Frontal cortex (tissue), 4 donors: ENCODE results near the gene SH2D3C. TPM values are rescaled to one million over a fixed set of nuclear protein-coding genes. Genes with fewer than 3 reads are reported as not detected.
A peak's percentile ranks its signal among the peaks of the same experiment; 100 is the strongest.

ENCODE experiments used
- DNase-seq, 2 donors: peaks; one replicate each; pipeline ENCODE4 v3.0.0; 2012; ENCODE audit warnings: low spot score in 2 of 2
- FAIRE-seq: peaks from 2 replicates; lab custom pipeline; 2012; peaks lifted over from hg19 to GRCh38; lab: Jason Lieb, UNC
- total RNA-seq: library from RNA; depleted of rRNA; stranded (reverse); fragments of >200 nt; gene quantifications from one replicate; pipeline ENCODE4 v1.2.3, GENCODE V29; 2014
- donor health status: control.
- donor health status: control.
- donor health status: control.

The SH2D3C gene
- total RNA-seq = 6.1 TPM

GRCh38 chr9:127778280-127779135 is at the start of gene SH2D3C:
SH2D3C (minus strand) TSS chr9:127778666; CDS start chr9:127778627, 39 bp downstream.
- DNase-seq (no peak), FAIRE-seq (no peak)

DNA sequence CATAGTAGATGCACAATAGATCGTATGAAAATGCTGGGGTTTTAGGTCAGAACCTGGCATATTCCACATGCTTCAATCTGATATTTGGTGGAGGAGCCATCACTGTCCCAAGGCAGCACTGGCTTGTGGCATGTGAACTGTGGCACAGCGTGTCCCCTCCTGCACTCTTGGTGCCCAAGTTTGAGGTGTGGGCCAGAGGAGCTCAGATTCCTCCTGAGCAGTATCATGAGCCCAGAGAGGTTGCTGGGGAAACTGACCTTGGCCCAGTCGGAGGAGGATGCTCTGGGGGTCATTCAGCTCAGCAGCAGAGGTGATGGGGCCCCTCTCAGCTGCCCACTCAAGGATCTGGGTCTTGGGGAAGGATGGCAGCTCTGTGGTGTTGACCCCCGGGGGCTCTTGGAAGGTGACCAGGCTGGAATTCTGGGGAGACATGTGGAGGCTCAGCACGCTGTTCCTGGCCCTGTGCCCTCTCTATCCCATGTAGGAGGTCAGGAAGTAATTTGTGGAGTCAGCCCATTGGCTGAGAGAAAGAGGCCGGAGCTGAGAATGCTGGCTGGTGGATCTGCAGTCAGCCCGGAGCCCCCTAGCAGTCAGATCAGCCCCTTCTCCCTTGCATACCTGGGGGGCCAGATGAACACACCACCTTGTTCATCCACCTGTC is 47.9 kb upstream of the SH2D3C start:
- no peak for FAIRE-seq
- DNase-seq = no peak

DNA sequence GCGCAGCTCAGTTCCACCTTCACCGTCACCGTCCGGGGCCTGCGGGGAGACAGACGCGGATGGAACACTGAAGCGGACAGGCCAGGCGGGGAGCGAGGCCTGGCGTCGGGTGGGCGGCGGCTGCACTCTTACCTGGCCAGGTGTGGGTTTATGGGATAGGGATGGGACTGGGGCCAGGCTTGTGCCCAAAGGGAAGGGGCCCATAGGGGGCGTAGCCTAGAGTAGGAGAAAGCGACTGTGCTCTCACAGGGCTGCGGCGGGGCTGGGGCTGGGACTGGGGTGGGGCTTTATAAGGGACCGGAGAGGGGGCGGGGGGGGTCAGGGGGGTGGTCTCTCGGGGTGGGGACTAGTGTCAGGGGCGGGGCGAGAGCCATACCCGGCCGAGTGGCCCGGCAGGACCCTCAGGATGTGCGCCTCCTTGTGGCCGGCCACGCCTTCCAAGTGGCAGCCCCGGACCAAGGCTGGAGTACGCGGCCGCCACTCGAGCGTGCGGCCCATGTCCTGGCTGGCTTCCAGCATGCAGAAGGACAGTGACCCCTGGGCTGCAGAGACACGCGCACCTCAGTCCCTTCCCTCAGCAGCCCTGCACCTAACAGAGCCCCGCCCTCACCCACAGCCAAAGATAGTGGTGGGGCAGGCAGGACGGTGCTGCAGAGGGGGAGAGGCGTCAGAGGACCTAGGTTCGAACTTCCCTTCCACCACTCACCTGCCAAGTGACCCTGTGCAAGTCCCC is 47.0 kb upstream of the SH2D3C start:
- DNase-seq (peak in 1 of 2 donors; percentile 51), FAIRE-seq (no peak)

- FAIRE-seq (no peak), DNase-seq (no peak)
These were observed 43.6 kb upstream of the SH2D3C start for GRCh38 chr9:127822108-127822507.

GRCh38 chr9:127818574-127818973 is 40.1 kb upstream of the SH2D3C start:
- no peak for DNase-seq
- FAIRE-seq = no peak

GRCh38 chr9:127817881-127818434 is 39.5 kb upstream of the SH2D3C start:
- FAIRE-seq = no peak
- no peak for DNase-seq

- DNase-seq (no peak), FAIRE-seq (no peak)
These were observed 38.3 kb upstream of the SH2D3C start for GRCh38 chr9:127816728-127817127.

DNA sequence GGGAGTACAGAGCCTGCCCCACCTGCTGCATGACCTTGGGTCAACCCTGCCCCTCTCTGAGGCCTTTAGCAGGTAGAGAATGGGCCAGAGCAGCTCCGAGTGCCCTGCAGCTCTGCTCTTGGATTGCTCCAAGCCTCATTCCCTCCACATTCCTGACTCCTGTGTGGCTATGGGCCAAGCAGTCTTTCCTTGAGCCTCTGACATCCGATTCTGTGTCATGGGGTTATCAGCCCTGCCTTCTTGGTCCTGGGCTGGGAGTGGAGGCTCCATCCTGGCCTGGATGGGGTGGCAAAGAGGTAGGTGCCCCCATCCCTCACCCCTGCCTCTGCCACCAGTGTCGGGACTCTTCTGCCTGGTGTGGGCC is 37.9 kb upstream of the SH2D3C start:
- no peak for DNase-seq
- no peak for FAIRE-seq

DNA sequence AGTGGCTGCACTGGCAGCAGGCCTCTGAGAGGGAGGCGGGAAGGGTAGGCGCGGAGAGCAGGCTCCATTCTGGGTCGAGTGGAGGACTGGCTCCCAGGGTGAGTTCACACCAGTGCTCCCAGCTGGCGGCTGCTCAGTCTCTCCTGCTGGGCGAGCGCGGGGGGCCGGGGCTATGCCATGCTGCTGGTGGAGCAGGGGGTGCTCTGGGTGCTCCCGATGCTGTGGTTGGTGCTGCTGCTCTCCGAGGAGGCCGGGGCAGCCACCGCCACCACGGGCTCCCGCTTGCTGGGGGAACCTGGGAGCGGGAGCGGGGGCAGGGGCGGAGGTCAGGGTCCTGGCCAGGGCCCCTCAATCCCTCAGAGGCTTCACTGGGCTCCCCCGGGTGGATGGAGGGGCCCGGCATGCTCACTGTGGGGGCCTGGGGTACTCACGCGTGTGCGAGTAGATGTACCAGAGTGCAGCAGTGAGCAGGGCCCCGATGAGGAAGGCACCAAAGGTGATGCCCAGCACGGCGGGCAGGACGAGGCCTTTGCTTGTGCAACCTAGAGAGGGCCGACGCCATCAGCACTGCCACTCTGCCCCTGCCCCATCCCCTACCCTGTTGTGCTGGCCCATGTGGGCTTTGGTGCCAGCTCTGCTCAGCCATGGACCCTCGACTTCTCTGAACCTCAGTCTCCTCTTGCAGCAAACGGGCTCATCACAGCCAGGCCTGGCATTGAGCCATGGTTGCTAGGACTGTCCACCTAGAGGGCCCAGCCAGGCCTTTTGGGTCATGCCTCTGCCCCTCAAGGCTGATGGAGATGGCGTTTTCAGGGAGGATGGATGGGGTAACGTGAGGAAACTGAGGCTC is 37.3 kb upstream of the SH2D3C start:
- FAIRE-seq (no peak), DNase-seq (no peak)

DNA sequence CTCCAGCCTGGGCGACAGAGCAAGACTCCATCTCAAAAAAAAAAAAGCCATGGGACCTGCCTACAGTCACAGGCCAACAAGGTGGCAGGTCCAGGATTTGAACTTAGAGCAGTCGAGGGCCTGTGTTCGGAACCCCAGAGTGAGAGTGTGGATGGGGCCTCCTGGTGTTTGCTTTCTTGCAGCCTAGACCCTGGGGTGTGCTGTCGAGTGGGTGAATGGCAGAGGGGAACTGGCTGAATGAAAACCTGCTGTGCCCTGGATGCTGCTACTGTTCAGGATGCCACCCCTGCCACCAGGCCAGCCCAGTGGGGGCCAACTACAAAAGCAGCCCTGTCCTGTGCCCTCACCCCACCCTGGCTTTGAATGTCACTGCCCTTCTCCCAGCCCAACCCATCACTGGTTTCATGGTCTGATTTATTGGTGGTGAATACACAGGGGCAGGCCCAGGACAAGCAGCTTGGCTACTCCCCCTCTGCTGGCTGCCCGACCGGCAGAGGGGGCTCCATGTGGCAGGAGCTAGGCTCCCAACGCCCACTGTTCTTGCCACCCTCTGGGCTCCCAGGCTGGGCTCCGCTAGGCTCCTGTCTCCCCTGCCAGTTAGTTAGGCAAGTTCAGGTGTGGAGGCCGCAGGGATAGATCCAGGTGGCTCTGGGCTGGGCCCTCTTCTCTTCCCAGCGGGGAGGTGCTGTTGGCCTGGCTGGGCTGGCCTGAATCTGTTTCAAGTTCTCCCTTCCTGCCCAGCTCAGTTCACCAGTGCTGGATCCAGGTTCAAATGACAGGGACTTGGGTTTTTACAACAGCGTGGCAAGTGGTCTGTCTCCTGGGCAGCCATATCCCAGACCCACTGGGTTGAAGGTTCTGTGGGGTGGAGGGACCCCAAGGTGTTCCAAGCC is 36.4 kb upstream of the SH2D3C start:
- DNase-seq (no peak), FAIRE-seq (no peak)

DNA sequence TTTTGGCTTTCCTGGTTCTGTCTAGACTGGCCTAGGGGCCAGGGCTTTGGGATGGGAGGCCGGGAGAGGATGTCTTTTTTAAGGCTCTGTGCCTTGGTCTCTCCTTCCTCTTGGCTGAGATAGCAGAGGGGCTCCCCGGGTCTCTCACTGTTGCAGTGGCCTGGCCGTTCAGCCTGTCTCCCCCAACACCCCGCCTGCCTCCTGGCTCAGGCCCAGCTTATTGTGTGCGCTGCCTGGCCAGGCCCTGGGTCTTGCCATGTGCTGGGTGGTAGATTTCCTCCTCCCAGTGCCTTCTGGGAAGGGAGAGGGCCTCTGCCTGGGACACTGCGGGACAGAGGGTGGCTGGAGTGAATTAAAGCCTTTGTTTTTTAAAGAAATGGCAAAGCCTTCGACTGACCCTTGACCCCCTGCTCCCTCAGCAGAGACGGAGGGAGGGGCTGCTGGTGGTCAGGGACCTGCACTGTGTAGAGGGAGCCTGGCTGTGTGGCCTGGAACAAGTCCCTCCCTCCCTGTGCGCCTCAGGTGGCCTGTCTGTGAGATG is 35.3 kb upstream of the SH2D3C start:
- FAIRE-seq (no peak), DNase-seq (no peak)

DNA sequence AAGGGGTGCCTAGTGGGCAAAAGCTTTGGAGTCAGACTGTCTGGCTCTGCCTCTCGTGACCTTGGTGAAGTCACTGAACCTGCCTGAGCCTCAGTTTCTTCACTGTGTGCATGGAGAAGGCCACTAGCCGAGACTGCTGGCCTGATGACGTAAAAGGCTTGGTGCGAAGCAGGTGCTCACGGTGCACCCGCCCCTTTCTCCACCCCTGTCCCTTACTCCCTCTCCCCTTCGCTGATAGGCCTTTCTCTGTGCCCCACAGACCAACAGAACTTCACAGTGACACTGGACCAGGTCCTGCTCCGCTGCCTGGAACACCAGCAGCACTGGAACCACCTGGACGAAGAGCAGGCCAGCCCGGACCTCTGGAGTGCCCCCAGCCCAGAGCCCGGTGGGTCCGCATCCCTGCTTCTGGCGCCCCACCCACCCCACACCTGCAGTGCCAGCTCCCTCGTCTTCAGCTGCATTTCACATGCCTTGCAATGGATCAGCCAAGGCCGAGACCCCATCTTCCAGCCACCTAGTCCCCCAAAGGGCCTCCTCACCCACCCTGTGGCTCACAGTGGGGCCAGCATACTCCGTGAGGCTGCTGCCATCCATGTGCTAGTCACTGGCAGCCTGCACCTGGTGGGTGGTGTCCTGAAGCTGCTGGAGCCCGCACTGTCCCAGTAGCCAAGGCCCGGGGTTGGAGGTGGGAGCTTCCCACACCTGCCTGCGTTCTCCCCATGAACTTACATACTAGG is 34.6 kb upstream of the SH2D3C start:
- FAIRE-seq = no peak

DNA sequence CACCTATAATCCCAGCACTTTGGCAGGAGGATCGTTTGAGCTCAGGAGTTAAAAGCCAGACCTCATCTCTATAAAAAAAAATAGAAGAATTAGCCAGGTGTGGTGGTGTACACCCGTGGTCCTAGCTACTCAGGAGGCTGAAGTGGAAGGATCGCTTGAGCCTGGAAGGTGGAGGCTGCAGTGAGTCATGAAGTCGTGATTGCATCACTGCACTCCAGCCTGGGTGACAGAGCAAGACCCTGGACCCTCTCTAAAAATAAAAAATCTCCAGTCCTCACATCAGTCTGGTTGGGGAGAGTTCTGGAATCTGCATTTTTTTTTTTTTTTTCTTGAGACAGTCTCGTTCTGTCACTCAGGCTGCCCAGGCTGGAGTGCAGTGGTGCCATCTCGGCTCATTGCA is 33.5 kb upstream of the SH2D3C start:
- DNase-seq (no peak), FAIRE-seq (no peak)

More for the DNA sequence above, 34.6 kb upstream of the SH2D3C start:
- DNase-seq = no peak

DNA sequence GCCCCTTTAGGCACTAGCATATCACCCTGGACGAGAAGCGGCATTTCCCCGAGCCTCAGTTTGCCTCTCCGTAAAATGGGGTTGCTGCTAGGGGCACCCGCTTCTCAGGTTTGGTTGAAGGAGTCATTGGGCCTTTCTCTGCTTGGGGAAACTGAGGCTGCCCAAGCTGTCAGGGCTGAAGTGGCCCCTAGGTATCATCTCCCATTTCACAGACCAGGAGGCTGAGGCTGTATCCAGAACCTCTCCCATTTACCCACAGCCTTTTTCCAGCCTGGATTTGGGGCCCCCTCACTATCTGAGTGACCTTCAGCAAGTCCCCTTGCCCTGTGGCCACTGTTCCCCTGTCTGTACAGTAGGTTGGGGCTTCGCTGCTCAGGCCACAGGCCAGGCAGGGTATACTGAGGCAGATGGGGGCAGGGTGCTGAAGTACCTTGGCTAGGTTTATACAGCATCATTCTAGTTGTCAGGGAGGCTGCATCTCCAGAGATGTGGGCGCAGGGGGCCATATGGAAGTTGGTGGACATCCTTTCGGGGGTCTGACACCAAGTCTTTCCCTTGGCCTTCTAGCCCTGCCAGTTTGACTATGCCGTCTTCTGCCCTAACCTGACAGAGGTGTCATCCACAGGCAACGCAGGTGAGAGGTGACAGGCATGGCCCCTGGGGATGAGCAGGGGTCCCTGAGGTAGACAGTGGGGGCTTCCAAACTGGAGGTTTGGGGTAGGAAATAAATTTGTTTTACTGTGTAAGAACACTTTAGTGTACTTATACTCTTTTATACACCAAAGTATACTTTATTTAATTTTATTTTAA is 32.1 kb upstream of the SH2D3C start:
- DNase-seq (no peak), FAIRE-seq (no peak)

- DNase-seq (peak; percentile 52 to 64), FAIRE-seq (no peak)
These were observed 31.3 kb upstream of the SH2D3C start for GRCh38 chr9:127809540-127810377.

- FAIRE-seq (no peak), DNase-seq (peak in 1 of 2 donors; percentile 25)
These were observed 30.6 kb upstream of the SH2D3C start for GRCh38 chr9:127809002-127809539.
